Retina (tissue), 1 donor: ENCODE measurements around the gene ZNF518B.

Experiments
- DNase-seq: peaks from one replicate; pipeline ENCODE4 v3.0.0-alpha.2; 2016

ZNF518B gene, protein sequence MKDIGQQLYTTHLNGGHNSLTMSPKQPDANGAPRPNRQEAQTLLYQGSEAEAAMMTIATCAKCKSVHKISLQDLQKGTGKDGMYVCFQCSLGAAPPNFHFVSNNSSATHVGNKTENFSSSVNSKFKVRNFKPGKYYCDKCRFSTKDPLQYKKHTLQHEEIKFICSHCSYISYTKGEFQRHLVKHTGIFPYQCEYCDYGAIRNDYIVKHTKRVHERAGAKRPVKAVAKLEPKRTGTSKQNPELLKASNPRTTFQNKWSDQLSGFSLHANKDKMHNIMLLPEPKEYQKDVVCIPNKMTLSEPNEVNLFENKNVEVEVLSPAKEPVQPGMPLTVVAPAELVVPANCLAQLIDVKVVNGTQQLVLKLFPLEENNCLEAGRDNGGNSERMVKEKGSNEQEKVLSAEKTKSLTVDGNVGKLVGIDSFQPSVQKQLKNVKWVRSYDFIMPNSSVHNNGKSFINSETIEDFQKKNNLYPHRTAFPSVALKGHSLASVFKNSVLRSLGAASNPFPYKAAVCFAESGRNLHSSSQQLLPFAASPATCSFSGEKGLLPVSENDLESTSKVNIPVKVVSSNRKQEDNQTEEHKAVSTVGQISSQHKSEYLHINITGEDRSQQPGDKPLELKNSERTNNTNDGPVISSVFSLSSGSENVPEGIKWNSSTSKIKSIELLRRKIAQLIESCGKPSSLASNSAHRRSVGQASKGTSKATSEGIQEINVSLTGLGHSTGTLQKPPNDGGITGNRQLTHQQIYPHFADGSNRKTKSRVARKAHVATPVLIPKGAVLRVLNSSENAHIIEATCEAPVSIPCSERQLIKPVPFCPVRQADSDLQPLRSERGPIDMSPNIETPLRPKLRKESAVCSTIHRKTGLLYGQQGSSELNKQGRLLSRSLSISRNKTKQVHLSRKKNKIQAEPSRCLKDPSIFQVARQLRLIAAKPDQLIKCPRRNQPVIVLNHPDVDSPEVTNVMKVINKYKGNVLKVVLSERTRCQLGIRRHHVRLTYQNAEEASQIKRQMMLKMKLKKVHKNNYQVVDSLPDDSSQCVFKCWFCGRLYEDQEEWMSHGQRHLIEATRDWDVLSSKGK

DNA sequence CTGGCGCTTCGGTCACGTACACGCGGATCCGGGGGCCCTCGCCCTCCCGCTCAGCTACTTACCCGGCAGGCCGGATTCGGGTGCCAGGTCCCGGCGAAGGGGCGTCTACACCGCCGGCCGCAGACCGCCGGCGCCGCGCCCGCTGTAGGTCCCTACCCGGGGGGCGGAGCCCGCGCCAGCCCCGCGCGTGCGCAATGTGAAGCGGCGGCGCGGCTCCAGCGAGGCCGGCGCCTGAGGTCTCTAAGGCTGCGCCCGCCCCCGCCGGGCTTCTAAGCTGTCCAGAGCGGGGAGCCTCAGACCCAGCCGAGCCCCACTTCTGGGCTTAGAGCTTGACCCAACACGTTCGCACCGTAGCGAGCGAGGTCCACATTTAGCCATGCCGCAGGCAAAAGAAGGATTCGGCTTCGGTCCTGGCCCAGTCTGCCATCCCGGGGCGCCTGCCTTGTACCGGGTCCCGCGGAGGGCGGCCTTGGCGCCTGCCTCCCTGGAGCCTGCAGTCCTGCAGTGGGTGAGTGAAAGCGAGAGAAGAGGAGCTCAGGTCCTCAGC, at the start of gene ZNF518B:
Gene ZNF518B (minus strand): TSS at position 172 of the 547 bp plus-strand sequence. CDS start 11,098 bp downstream, outside the sequence.
- DNase-seq, result peak; percentile 88

DNA sequence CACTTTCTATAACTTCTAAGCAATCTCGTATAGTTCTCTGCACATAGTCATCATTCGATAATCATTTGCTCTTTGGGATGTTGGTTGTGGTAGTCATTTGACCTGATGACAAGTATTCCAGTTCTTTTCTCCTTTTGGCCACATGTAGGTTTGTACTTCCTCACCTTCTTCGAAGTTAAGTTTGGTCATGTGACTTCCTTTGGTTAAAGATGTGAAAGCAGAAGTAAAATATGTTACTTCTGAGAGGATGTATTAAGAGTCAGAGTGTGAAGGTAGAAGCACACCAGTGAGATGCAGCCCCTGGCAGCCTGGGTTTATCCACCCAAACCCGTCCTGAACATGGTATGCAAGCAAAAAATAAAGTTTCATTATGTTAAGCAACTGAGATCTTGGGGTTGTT, 48.9 kb upstream of the ZNF518B start:
- no peak for DNase-seq

DNA sequence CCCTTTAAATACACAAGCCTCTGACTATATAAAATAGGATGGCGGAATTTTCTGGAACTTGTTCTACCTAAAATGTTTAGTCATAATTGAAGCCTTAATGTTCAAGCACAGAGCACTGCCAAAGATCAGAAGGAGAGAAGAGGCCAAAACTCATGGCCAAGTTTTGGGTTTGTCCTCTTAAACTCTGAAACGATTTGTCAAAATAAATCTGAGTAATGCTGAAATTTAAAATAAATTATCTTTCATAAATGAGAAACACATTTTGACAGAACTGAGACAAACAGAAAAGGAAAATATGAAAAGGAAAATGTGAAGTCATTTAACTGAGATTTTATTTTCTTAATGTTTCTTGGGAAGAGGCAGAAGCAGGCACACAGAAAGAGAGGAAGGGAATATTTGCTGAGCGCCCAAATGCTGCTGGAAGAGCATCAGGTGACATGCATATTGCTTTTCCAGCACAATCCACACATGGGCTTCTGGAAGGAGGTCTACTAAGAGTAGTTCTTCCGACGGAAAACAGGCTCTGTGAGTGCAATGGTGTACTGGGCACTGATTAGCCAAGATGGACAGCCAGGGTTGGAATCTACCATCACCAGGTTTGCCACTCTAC, 47.4 kb upstream of the ZNF518B start:
- DNase-seq, result no peak

DNA sequence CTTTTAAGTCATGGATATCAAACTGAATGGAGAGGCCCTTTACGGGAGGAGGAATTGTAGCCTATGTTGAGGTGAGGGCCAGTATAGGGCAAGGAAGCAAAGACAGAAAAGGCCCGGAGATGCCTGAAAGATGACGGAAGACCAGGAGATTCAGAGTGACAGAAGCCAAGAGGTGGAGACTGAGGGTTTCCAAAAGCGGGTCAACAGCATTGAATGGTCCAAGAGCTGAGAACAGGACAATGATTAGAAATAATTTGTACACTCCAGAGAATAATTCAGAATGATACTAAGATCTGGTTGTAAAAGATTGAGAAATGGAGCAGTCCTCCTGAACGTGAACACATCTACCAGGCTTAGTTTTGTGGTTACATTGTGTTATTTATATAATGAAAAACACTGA, 45.5 kb upstream of the ZNF518B start:
- DNase-seq, result no peak

DNA sequence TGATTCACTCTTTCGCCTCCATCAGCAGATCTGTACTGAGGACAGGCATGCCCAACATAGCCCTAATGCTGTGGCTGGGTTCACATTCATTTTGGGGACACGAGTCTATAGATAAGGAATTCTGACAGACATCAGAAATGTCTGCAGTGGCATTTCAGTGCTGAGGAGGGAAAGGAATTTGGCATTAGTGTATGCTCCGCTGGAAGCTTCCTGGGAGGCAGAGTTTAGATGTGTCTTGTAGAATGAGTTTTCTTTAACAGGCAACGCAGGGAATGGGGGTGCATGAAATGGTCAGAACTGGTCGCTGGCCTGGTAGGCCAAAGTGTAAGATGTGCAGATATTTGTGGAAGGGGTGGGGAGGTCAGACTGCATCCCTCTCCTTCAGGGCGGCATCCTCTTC, 43.5 kb upstream of the ZNF518B start:
- no peak for DNase-seq

DNA sequence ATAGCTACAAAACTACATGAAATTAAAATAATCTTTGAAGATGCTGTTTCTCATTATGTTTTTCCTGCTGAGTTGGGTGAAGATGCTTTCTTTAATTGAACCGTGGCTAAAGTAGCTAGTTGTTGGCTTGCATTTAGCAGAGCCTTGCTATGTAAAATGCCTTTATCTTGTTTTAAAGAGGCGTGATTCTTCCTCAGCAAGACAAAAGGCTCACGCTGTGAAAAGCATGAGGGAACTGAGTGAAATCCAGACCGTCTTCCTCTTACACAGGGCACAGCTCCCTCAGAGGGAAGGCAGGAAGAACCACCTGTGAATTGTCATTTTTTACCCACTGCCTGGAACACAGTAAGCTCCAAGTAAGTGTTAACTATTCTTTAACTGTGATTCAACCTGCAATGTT, 39.0 kb upstream of the ZNF518B start:
- DNase-seq, result no peak

DNA sequence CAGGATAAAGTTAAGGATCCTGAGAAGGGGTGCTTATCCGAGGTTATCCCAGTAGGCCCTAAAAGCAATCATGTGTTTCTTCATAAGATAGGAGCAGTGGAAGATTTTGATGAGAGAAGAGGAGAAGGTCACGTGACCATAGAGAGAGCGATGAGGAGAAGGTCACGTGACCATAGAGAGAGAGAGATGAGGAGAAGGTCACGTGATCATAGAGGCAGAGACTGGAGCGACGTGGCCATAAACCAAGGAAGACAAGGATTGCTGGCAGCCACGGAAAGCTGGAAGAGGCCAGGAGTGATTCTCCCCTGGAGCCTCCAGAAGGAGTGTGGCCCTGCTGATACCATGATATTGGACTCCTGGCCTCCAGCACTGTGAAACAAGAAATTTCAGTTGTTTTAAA, 38.4 kb upstream of the ZNF518B start:
- DNase-seq, result no peak

DNA sequence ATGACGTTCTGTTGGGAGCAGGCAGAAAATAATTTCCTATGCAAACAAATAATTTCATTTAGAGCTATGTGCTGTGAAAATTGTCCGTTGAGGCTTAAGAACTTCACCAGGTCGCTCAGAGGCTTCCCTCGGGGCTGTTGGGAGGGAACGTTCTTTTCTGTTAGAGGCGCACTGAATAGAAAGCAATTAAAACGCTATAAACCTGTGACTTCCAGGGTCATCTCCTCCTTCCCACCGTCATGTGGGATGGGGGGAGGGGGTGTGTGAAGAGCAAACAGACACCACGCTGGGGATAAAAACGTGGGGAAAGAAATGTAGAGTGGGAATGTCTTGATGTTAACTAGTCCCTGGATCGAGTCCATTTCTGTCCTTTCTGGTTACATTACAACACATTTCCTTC, 35.2 kb upstream of the ZNF518B start:
- no peak for DNase-seq

DNA sequence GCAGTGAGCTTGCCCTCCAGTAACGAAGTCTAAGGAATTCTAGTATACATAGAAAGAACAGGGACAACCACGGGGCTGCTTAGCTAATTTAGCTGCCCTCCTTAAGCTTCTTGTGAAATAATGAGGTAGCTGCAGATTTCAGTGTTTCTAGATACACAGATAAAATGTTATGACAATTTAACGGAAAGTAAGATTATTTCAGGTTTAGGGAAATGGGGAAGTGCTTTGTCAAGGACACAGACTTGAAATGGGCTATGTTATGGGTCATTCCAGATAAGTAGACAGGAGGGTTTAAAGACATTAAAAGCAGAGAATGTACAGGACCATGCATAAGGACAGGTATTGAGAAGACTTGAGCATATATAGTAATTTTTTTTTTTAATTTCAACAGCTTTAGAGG, 34.2 kb upstream of the ZNF518B start:
- DNase-seq, result no peak

DNA sequence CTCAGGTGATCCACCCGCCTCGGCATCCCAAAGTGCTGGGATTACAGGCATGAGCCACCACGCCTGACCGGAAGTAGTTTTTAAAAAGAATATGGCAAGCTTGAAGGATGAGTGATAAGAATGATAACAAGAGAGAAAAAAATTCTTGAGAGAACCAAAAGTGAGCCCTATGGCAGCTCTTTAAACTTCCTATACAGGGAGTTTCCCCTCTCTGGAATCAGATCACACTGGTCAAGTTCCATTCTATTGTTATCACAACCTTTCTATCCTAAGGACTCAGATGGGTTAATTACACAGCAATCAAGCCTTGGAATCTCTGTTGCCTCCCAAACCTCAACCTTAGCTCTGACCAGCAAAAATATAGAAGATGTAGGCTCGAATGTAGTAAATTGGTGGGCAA, 33.8 kb upstream of the ZNF518B start:
- no peak for DNase-seq

DNA sequence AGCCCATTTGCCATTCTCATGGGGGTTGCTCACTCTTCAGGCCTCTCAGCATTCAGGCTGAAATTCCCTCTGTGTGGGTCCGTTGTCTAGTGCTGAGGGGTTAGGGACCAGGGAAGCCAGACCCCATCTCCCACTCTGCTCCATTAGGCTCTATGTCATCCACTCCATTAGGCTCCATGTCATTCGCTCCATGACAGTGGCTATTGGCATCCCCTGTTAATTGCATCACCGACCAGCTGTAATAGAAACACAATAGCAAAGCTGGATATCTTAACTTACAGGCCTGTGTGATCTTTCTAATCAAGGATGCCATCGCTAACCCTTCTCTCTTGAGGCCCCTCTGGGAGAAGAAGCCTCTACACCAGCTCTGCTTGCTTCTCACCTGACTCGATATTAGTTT, 25.7 kb upstream of the ZNF518B start:
- DNase-seq, result no peak

DNA sequence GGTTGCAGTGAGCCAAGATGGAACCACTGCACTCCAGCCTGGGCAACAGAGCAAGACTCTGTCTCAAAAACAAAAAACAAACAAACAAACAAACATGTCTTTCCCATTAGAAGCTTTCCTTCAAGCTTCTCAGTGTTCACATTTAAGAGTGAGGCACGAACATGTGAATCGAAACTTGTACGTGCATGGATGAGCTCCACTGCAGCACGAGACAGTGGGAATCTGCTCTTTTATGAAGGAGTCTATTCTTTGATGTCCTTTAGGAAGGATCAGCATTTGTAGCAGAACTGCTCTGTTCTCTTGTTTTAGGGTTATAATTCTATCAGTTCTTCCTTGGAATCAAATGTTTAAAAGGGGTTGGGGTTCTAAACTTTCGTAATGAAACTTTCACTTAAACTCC, 23.4 kb upstream of the ZNF518B start:
- DNase-seq, result no peak

DNA sequence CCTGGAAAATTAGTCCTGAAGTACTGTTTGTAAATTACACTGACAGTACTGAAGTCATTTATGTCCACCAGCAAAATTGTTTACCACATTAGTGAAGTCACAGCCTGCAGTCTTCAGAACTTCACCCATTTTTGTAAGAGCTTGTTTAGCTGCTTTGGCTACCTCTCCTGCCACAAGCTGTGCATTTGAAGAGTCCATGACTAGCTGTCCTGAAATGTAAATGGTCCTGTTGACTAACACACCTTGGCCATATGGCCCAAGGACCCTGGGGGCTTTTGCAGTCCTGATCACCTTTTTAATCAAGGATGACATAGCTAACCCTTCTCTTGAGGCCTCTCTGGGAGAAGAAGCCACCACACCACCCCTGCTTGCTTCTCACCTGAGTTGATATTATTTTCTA, 21.4 kb upstream of the ZNF518B start:
- DNase-seq, result no peak

DNA sequence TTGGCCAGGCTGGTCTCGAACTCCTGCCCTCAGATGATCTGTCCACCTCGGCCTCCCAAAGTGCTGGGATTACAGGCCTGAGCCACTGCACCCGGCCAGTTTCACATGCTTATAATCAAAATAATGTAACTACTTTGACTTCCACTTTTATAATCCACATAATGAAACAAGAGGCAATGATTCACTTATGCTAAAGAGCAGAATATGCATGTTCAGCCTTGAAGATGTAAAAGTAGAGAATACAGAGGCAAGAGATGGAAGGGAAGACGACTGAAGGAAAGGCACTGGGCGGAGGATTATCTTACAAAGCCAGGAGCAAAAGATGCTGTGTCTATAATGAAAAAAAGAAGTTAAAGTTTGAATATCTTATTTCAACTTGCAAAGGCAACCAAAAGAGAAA, 13.3 kb upstream of the ZNF518B start:
- no peak for DNase-seq

DNA sequence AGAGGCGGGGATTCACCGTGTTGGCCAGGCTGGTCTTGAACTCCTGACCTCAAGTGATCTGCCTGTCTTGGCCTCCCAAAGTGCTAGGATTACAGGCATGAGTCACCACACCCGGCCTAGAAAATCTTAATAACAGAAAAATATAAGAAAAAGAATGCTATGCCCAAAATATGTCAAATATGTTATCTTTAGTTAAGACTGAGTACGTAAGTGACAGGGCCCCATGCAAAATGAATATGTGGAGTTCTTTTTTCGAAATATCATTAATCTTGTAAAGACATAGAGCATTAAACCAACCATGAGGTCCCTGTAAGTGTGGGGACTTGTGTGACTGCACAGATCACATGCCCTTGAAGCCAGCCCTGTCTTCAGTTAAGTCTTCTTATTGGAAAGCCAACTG, 8.9 kb upstream of the ZNF518B start:
- no peak for DNase-seq

DNA sequence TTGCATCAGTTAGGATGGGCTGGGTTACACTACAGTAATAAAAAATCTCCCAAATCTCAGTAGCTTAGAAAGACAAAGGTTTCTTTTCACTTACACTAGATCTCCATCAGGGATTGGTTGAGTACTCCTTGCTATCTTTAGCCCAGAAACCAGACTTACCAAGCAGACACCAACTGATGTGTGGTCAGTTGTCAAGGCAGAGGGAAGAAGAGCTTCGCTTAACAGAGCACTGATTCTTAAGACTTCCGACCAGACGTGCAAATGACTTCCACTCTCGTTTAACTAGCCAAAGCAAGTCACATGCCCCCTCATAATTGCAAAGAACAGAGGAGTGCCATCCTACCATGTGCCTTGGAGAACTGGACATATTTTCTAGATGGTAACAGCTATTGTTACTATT, 5.7 kb upstream of the ZNF518B start:
- DNase-seq, result no peak

DNA sequence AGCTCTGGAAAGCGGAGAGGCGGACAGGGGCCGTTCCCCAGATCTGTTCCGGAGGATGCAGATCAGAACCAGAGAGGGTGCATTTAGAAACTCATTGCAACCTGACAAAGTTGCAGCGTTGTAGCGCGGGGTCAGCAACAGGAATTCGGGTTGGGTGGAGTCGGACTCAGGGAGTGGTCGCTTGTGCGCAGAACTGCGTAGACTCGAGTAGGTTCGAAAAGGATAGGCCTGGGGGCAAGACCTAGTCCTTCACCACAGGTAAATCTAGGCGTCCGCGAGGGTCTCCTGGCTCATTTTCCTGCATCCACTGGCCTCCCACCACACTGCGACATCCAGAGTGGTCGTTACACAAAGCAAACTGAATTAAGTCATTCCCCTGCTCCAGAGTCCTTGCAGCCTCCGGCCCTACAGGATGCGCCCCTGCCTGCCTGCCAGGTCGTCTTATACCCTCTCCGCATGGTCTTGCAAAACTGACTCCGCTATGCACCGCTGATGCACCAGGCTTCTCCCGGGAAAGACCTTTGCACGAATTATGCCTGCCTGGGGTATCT, 4.7 kb upstream of the ZNF518B start:
- no peak for DNase-seq

DNA sequence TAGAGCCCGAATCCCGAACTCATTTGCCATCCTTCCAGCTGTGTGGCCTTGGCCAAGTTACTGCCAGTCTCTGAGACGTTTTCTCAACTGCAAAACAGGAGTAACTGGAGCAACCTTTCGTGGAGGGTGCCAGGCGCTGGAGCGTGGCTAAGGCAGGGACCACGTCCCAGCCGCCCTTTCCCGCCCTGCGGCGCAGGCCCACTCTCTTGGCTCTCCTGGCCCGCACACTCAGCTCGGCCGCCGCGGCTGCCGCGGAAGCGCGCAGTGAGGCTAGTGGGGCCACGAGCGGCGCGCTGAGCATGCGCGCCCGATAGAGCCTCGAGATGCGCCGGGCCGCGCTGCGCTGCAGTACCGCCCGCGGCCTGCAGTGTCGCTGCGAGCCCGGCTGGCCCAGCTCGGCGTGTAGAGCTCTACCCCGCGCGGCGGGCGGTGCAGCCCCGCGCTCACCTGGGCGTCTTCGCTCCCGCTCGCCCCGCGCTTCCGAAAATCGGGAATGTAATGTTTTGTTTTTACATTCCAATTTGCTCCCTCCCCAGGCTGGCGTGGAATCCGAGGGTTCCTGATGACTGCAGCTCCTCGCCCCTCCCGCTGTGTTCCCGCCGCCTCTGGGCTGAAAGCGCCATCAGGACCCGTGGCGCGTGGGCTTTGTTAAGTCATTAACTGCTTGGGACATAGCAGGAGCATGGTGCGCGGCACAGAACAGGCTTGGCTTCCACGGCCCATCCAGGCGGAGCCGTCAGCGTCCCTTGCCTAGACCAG, 4.0 kb upstream of the ZNF518B start:
- DNase-seq, result peak; percentile 95

DNA sequence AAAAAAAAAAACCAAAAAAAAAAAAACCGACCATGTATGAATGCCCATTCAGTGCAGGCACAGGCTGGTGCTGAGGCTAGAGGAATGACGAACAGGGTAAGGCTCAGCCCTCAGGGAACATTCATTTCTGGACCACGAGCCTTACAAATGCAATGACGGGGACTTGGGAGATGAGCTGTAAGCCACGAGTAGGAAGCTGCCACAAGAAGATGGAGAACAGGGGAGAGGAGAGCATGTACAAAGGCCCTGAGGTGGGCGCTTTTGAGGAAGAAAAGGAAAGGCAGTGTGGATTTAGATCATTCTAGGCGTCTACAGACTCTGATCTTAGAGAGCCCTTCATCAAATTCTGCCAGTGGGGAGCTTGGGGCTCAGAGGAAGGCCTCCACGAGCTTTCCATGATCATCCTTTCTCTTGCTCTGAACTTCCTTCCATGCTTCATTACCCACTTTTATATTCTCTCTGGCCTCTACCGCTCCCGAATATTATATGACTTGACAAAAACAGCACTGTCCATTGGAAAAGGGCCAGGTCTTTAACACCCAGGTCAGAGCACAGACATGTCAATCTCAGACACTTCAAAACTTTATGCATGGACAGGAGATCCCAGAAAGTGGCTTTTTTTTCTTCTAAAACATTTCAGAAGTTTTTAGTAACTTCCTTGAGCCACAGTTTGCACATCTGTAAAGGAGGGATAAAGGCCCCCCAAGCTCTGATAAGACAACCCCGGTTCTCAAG, 3.3 kb upstream of the ZNF518B start:
- DNase-seq, result no peak

DNA sequence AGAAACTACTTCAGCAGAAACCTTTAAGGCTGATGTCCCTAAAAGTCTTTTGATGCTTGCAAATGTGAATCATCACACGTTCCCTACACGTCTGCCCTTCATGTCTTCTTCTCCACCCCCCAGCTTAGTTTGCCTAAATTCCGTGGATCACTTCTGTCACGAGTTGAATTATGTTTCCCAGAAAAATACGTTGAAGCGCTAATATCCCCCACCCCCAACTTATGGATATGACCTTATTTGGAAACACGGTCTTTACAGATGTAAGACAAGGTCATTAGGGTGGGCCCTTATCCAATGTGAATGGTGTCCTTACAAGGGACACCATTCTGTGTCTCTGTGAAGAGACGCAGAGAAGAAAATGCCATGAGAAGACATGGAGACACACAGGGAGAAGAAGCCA, 2.1 kb upstream of the ZNF518B start:
- no peak for DNase-seq

DNA sequence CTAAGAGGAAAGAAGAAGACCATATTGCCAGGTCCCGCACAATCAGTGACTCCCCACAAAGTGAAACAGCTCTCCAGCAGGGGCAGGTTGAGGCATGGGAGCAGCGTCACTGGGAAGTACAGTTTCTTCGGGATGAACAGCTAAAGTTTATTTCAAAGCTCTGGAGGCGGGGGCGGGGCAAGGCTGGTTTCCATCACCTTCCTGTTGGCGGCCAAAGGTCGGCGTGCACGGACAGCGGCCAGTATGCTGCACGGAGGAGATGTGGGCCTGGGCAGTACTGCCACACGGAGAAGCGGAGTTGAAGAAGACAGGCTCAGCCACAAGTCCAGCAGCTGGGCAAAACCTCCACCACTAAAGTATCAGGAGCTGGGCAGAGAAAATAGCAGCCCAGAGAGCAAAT, 951 bp upstream of the ZNF518B start:
- DNase-seq, result no peak
